ENCODE measurements around the gene VSTM1.

Gene VSTM1

GRCh38 chr19:54014920-54015560, 48.7 kb downstream of the VSTM1 start (continued):
- TF ChIP-seq, protein P1, sequence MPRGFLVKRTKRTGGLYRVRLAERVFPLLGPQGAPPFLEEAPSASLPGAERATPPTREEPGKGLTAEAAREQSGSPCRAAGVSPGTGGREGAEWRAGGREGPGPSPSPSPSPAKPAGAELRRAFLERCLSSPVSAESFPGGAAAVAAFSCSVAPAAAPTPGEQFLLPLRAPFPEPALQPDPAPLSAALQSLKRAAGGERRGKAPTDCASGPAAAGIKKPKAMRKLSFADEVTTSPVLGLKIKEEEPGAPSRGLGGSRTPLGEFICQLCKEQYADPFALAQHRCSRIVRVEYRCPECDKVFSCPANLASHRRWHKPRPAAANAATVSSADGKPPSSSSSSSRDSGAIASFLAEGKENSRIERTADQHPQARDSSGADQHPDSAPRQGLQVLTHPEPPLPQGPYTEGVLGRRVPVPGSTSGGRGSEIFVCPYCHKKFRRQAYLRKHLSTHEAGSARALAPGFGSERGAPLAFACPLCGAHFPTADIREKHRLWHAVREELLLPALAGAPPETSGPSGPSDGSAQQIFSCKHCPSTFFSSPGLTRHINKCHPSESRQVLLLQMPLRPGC (tag by site-specific recombination; IDR thresholded peaks at IDR 0.05) = peak; percentile 69; the same call in 1 of the 2 replicates
- TF ChIP-seq ZNF366 (tag by site-specific recombination; conservative IDR thresholded peaks at IDR 0.05) (peak; percentile 85), ZFHX2 (tag by site-specific recombination; conservative IDR thresholded peaks at IDR 0.05) (no peak), ZNF211 (tag by site-specific recombination; IDR thresholded peaks at IDR 0.05; ENCODE audit: low read depth) (no peak), SP7 (tag by site-specific recombination; IDR thresholded peaks at IDR 0.05) (peak; percentile 41; the same call in 1 of the 2 replicates), PRDM6 (tag by site-specific recombination; IDR thresholded peaks at IDR 0.05) (peak; percentile 92), ZSCAN23 (tag by site-specific recombination; IDR thresholded peaks at IDR 0.05) (0 out of 2 replicates have a peak, but pooled peaks have one; percentile 62), ZNF341 (tag by site-specific recombination; IDR thresholded peaks at IDR 0.05; ENCODE audit: low read depth) (peak; percentile 41; the same call in 1 of the 2 replicates), ZNF596 (tag by site-specific recombination; IDR thresholded peaks at IDR 0.05) (peak; percentile 60; the same call in 1 of the 2 replicates), ZNF561 (tag by site-specific recombination; IDR thresholded peaks at IDR 0.05; ENCODE audit: borderline replicate concordance) (peak; percentile 65; the same call in 1 of the 2 replicates), HOXC10 (CRISPR knock-in tag; IDR thresholded peaks at IDR 0.05) (no peak), ZBTB21 (tag by site-specific recombination; IDR thresholded peaks at IDR 0.05) (no peak), GLIS1 (tag by site-specific recombination; IDR thresholded peaks at IDR 0.05) (peak; percentile 99), CTCF (tag by site-specific recombination; IDR thresholded peaks at IDR 0.05) (no peak), ZNF501 (tag by site-specific recombination; IDR thresholded peaks at IDR 0.05) (no peak), PRDM10 (tag by site-specific recombination; IDR thresholded peaks at IDR 0.05) (peak; percentile 75), ZNF629 (tag by site-specific recombination; IDR thresholded peaks at IDR 0.05) (peak; percentile 67), WT1 (tag by site-specific recombination; IDR thresholded peaks at IDR 0.05) (peak; percentile 99), ZBTB48 (tag by site-specific recombination; IDR thresholded peaks at IDR 0.05) (no peak), ZNF274 (IDR thresholded peaks at IDR 0.05; ENCODE audit: low read length) (no peak), ZNF274 (tag by site-specific recombination; IDR thresholded peaks at IDR 0.05; ENCODE audit: borderline replicate concordance) (no peak)
- TF ChIP-seq, protein P2, sequence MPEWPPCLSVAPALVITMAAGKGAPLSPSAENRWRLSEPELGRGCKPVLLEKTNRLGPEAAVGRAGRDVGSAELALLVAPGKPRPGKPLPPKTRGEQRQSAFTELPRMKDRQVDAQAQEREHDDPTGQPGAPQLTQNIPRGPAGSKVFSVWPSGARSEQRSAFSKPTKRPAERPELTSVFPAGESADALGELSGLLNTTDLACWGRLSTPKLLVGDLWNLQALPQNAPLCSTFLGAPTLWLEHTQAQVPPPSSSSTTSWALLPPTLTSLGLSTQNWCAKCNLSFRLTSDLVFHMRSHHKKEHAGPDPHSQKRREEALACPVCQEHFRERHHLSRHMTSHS (tag by site-specific recombination; IDR thresholded peaks at IDR 0.05) = peak; percentile 67; the same call in 1 of the 2 replicates
- TF ChIP-seq, protein P3, sequence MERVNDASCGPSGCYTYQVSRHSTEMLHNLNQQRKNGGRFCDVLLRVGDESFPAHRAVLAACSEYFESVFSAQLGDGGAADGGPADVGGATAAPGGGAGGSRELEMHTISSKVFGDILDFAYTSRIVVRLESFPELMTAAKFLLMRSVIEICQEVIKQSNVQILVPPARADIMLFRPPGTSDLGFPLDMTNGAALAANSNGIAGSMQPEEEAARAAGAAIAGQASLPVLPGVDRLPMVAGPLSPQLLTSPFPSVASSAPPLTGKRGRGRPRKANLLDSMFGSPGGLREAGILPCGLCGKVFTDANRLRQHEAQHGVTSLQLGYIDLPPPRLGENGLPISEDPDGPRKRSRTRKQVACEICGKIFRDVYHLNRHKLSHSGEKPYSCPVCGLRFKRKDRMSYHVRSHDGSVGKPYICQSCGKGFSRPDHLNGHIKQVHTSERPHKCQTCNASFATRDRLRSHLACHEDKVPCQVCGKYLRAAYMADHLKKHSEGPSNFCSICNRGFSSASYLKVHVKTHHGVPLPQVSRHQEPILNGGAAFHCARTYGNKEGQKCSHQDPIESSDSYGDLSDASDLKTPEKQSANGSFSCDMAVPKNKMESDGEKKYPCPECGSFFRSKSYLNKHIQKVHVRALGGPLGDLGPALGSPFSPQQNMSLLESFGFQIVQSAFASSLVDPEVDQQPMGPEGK (tag by site-specific recombination; IDR thresholded peaks at IDR 0.05) = peak; percentile 55
- TF ChIP-seq, protein P4, sequence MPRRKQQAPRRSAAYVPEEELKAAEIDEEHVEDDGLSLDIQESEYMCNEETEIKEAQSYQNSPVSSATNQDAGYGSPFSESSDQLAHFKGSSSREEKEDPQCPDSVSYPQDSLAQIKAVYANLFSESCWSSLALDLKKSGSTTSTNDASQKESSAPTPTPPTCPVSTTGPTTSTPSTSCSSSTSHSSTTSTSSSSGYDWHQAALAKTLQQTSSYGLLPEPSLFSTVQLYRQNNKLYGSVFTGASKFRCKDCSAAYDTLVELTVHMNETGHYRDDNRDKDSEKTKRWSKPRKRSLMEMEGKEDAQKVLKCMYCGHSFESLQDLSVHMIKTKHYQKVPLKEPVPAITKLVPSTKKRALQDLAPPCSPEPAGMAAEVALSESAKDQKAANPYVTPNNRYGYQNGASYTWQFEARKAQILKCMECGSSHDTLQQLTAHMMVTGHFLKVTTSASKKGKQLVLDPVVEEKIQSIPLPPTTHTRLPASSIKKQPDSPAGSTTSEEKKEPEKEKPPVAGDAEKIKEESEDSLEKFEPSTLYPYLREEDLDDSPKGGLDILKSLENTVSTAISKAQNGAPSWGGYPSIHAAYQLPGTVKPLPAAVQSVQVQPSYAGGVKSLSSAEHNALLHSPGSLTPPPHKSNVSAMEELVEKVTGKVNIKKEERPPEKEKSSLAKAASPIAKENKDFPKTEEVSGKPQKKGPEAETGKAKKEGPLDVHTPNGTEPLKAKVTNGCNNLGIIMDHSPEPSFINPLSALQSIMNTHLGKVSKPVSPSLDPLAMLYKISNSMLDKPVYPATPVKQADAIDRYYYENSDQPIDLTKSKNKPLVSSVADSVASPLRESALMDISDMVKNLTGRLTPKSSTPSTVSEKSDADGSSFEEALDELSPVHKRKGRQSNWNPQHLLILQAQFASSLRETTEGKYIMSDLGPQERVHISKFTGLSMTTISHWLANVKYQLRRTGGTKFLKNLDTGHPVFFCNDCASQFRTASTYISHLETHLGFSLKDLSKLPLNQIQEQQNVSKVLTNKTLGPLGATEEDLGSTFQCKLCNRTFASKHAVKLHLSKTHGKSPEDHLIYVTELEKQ (tag by site-specific recombination; IDR thresholded peaks at IDR 0.05; ENCODE audit: borderline replicate concordance) = peak; percentile 73; the same call in 1 of the 2 replicates
